Fibroblast of mammary gland (primary cell): ENCODE results near the gene FOXN3.

Experiments
- DNase-seq: peaks from one replicate; pipeline ENCODE4 v3.0.0-alpha.2; 2010; ENCODE audit warnings: low read depth
- H3K4me3 ChIP-seq: 2 replicates; pipeline ENCODE4 v1.5.1; 2011; ENCODE audit warnings: low read depth, mild to moderate bottlenecking, low read length, moderate library complexity; ENCODE audit not compliant: control insufficient read depth
- CTCF ChIP-seq: conservative IDR thresholded peaks from 2 replicates; pipeline ENCODE4 v1.5.1; 2011; ENCODE audit warnings: low read depth, low read length, inconsistent platforms; ENCODE audit not compliant: control insufficient read depth, insufficient read depth

FOXN3 gene

GRCh38 chr14:89372512-89372883, 44.5 kb downstream of the FOXN3 start:
- no peak for TF ChIP-seq CTCF
- DNase-seq = no peak
- H3K4me3 ChIP-seq = no peak overlapping the region

- DNase-seq = no peak
- no peak overlapping the region for H3K4me3 ChIP-seq
- no peak for TF ChIP-seq CTCF
Observed at GRCh38 chr14:89371585-89372511, 45.2 kb downstream of the FOXN3 start.

- no peak for TF ChIP-seq CTCF
- no peak overlapping the region for H3K4me3 ChIP-seq
- DNase-seq = no peak
Observed at GRCh38 chr14:89370781-89371180, 46.3 kb downstream of the FOXN3 start.

- no peak overlapping the region for H3K4me3 ChIP-seq
- DNase-seq = no peak
- TF ChIP-seq CTCF = no peak
Observed at GRCh38 chr14:89370381-89370780, 46.7 kb downstream of the FOXN3 start.

- DNase-seq = no peak
- H3K4me3 ChIP-seq = no peak overlapping the region
- TF ChIP-seq CTCF = no peak
Observed at GRCh38 chr14:89369656-89370055, 47.4 kb downstream of the FOXN3 start.

- H3K4me3 ChIP-seq = no peak overlapping the region
- no peak for TF ChIP-seq CTCF
- DNase-seq = no peak
Observed at GRCh38 chr14:89368490-89369477, 48.2 kb downstream of the FOXN3 start.
